Measurements from ENCODE around the gene CCDC12.

The CCDC12 gene

GRCh38 chr3:47002171-47003055 is 25.9 kb upstream of the CCDC12 start:
- peaks cover 49 to 93% of the 10 kb centered on the region in 2 donors for H3K36me3 ChIP-seq (ENCODE audit: control insufficient read depth in 1 of 2, insufficient read depth in 2 of 2, low read length in 2 of 2)
- peaks cover 4 to 6% of the 10 kb centered on the region in 2 donors for H3K4me1 ChIP-seq (ENCODE audit: control insufficient read depth in 1 of 2, insufficient read depth in 2 of 2, low read length in 2 of 2)

GRCh38 chr3:47001731-47002170 is 25.2 kb upstream of the CCDC12 start:
- H3K36me3 ChIP-seq (ENCODE audit: control insufficient read depth in 1 of 2, insufficient read depth in 2 of 2, low read length in 2 of 2) = peaks cover 49 to 91% of the 10 kb centered on the region in 2 donors
- H3K9me3 ChIP-seq (ENCODE audit: control insufficient read depth in 1 of 2, low read length in 2 of 2) = no peaks in the 10 kb centered on the region
- no peak overlapping the region for H3K27ac ChIP-seq (ENCODE audit: low read depth, low read length)

More at GRCh38 chr3:47002171-47003055, 25.9 kb upstream of the CCDC12 start:
- Histone ChIP-seq H3K9me3 (ENCODE audit: control insufficient read depth in 1 of 2, low read length in 2 of 2) (no peaks in the 10 kb centered on the region), H3K4me3 (ENCODE audit: low read depth in 1 of 2, low read length in 2 of 2) (no peak overlapping the region), H3K27ac (ENCODE audit: low read depth, low read length) (no peak overlapping the region), H3K27me3 (ENCODE audit: control insufficient read depth in 1 of 2, insufficient read depth in 2 of 2, low read length in 2 of 2) (no peaks in the 10 kb centered on the region), H3K9ac (ENCODE audit: low read depth in 1 of 2, low read length in 2 of 2) (no peak overlapping the region)

GRCh38 chr3:47000922-47001730 is 24.6 kb upstream of the CCDC12 start:
- no peak overlapping the region for H3K27ac ChIP-seq (ENCODE audit: low read depth, low read length)
- peaks cover 46 to 90% of the 10 kb centered on the region in 2 donors for H3K36me3 ChIP-seq (ENCODE audit: control insufficient read depth in 1 of 2, insufficient read depth in 2 of 2, low read length in 2 of 2)
- H3K9ac ChIP-seq (ENCODE audit: low read depth in 1 of 2, low read length in 2 of 2) = no peak overlapping the region
- peaks cover 4 to 6% of the 10 kb centered on the region in 2 donors for H3K4me1 ChIP-seq (ENCODE audit: control insufficient read depth in 1 of 2, insufficient read depth in 2 of 2, low read length in 2 of 2)
- H3K9me3 ChIP-seq (ENCODE audit: control insufficient read depth in 1 of 2, low read length in 2 of 2) = no peaks in the 10 kb centered on the region
- no peaks in the 10 kb centered on the region for H3K27me3 ChIP-seq (ENCODE audit: control insufficient read depth in 1 of 2, insufficient read depth in 2 of 2, low read length in 2 of 2)
- H3K4me3 ChIP-seq (ENCODE audit: low read depth in 1 of 2, low read length in 2 of 2) = no peak overlapping the region

More at GRCh38 chr3:47001731-47002170, 25.2 kb upstream of the CCDC12 start:
- peaks cover 4 to 6% of the 10 kb centered on the region in 2 donors for H3K4me1 ChIP-seq (ENCODE audit: control insufficient read depth in 1 of 2, insufficient read depth in 2 of 2, low read length in 2 of 2)
- no peak overlapping the region for H3K9ac ChIP-seq (ENCODE audit: low read depth in 1 of 2, low read length in 2 of 2)
- H3K4me3 ChIP-seq (ENCODE audit: low read depth in 1 of 2, low read length in 2 of 2) = no peak overlapping the region
- H3K27me3 ChIP-seq (ENCODE audit: control insufficient read depth in 1 of 2, insufficient read depth in 2 of 2, low read length in 2 of 2) = no peaks in the 10 kb centered on the region

- Histone ChIP-seq H3K36me3 (ENCODE audit: control insufficient read depth in 1 of 2, insufficient read depth in 2 of 2, low read length in 2 of 2) (peaks cover 44 to 87% of the 10 kb centered on the region in 2 donors), H3K27me3 (ENCODE audit: control insufficient read depth in 1 of 2, insufficient read depth in 2 of 2, low read length in 2 of 2) (no peaks in the 10 kb centered on the region), H3K27ac (ENCODE audit: low read depth, low read length) (no peak overlapping the region), H3K9me3 (ENCODE audit: control insufficient read depth in 1 of 2, low read length in 2 of 2) (no peaks in the 10 kb centered on the region), H3K4me3 (ENCODE audit: low read depth in 1 of 2, low read length in 2 of 2) (no peak overlapping the region), H3K9ac (ENCODE audit: low read depth in 1 of 2, low read length in 2 of 2) (no peak overlapping the region), H3K4me1 (ENCODE audit: control insufficient read depth in 1 of 2, insufficient read depth in 2 of 2, low read length in 2 of 2) (peaks cover 4 to 6% of the 10 kb centered on the region in 2 donors)
Measured at GRCh38 chr3:47000198-47000815, 23.8 kb upstream of the CCDC12 start.

- H3K27ac ChIP-seq (ENCODE audit: low read depth, low read length) = no peak overlapping the region
- no peaks in the 10 kb centered on the region for H3K27me3 ChIP-seq (ENCODE audit: control insufficient read depth in 1 of 2, insufficient read depth in 2 of 2, low read length in 2 of 2)
- H3K36me3 ChIP-seq (ENCODE audit: control insufficient read depth in 1 of 2, insufficient read depth in 2 of 2, low read length in 2 of 2) = peaks cover 43 to 87% of the 10 kb centered on the region in 2 donors
- no peak overlapping the region for H3K4me3 ChIP-seq (ENCODE audit: low read depth in 1 of 2, low read length in 2 of 2)
- H3K4me1 ChIP-seq (ENCODE audit: control insufficient read depth in 1 of 2, insufficient read depth in 2 of 2, low read length in 2 of 2) = peaks cover 4 to 6% of the 10 kb centered on the region in 2 donors
- H3K9me3 ChIP-seq (ENCODE audit: control insufficient read depth in 1 of 2, low read length in 2 of 2) = no peaks in the 10 kb centered on the region
- no peak overlapping the region for H3K9ac ChIP-seq (ENCODE audit: low read depth in 1 of 2, low read length in 2 of 2)
Measured at GRCh38 chr3:46999516-47000197, 23.1 kb upstream of the CCDC12 start.

GRCh38 chr3:46998852-46999515 is 22.4 kb upstream of the CCDC12 start:
- peaks cover 4 to 6% of the 10 kb centered on the region in 2 donors for H3K4me1 ChIP-seq (ENCODE audit: control insufficient read depth in 1 of 2, insufficient read depth in 2 of 2, low read length in 2 of 2)
- H3K27me3 ChIP-seq (ENCODE audit: control insufficient read depth in 1 of 2, insufficient read depth in 2 of 2, low read length in 2 of 2) = no peaks in the 10 kb centered on the region
- no peaks in the 10 kb centered on the region for H3K9me3 ChIP-seq (ENCODE audit: control insufficient read depth in 1 of 2, low read length in 2 of 2)
- no peak overlapping the region for H3K27ac ChIP-seq (ENCODE audit: low read depth, low read length)
- H3K4me3 ChIP-seq (ENCODE audit: low read depth in 1 of 2, low read length in 2 of 2) = no peak overlapping the region
- H3K36me3 ChIP-seq (ENCODE audit: control insufficient read depth in 1 of 2, insufficient read depth in 2 of 2, low read length in 2 of 2) = peaks cover 37 to 86% of the 10 kb centered on the region in 2 donors
- H3K9ac ChIP-seq (ENCODE audit: low read depth in 1 of 2, low read length in 2 of 2) = no peak overlapping the region

- no peaks in the 10 kb centered on the region for H3K27me3 ChIP-seq (ENCODE audit: control insufficient read depth in 1 of 2, insufficient read depth in 2 of 2, low read length in 2 of 2)
- peaks cover 4 to 6% of the 10 kb centered on the region in 2 donors for H3K4me1 ChIP-seq (ENCODE audit: control insufficient read depth in 1 of 2, insufficient read depth in 2 of 2, low read length in 2 of 2)
- no peaks in the 10 kb centered on the region for H3K9me3 ChIP-seq (ENCODE audit: control insufficient read depth in 1 of 2, low read length in 2 of 2)
- no peak overlapping the region for H3K27ac ChIP-seq (ENCODE audit: low read depth, low read length)
- H3K36me3 ChIP-seq (ENCODE audit: control insufficient read depth in 1 of 2, insufficient read depth in 2 of 2, low read length in 2 of 2) = peaks cover 37 to 87% of the 10 kb centered on the region in 2 donors
- H3K9ac ChIP-seq (ENCODE audit: low read depth in 1 of 2, low read length in 2 of 2) = no peak overlapping the region
- H3K4me3 ChIP-seq (ENCODE audit: low read depth in 1 of 2, low read length in 2 of 2) = no peak overlapping the region
Measured at GRCh38 chr3:46998121-46998851, 21.7 kb upstream of the CCDC12 start.

- no peak overlapping the region for H3K9ac ChIP-seq (ENCODE audit: low read depth in 1 of 2, low read length in 2 of 2)
- H3K4me1 ChIP-seq (ENCODE audit: control insufficient read depth in 1 of 2, insufficient read depth in 2 of 2, low read length in 2 of 2) = peaks cover 4 to 6% of the 10 kb centered on the region in 2 donors
- H3K9me3 ChIP-seq (ENCODE audit: control insufficient read depth in 1 of 2, low read length in 2 of 2) = no peaks in the 10 kb centered on the region
- no peak overlapping the region for H3K27ac ChIP-seq (ENCODE audit: low read depth, low read length)
- peaks cover 32 to 86% of the 10 kb centered on the region in 2 donors for H3K36me3 ChIP-seq (ENCODE audit: control insufficient read depth in 1 of 2, insufficient read depth in 2 of 2, low read length in 2 of 2)
- H3K4me3 ChIP-seq (ENCODE audit: low read depth in 1 of 2, low read length in 2 of 2) = no peak overlapping the region
- no peaks in the 10 kb centered on the region for H3K27me3 ChIP-seq (ENCODE audit: control insufficient read depth in 1 of 2, insufficient read depth in 2 of 2, low read length in 2 of 2)
Measured at GRCh38 chr3:46997453-46998091, 21.0 kb upstream of the CCDC12 start.

Data from duodenal mucosa (tissue), 2 donors.